GM23248 (cell line): ENCODE measurements around the gene GRID2. TPM values are rescaled to one million over a fixed set of nuclear protein-coding genes. Genes with fewer than 3 reads are reported as not detected.

ENCODE experiments used
- DNase-seq: peaks from one replicate; pipeline ENCODE4 v3.0.0-alpha.2; 2015
- H2AFZ ChIP-seq: fragments of 200-600 bp; sonication (generic); 2 replicates; pipeline ENCODE4 v1.6.1; 2016; ENCODE audit warnings: antibody characterized with exemption
- H3F3A ChIP-seq: fragments of 200-600 bp; sonication (generic); 2 replicates; pipeline ENCODE4 v1.6.1; 2016; ENCODE audit warnings: mild to moderate bottlenecking, antibody characterized with exemption, mixed run types; ENCODE audit not compliant: insufficient read depth
- H3K27ac ChIP-seq: fragments of 200-600 bp; sonication (generic); 2 replicates; pipeline ENCODE4 v1.5.1; 2016; ENCODE audit warnings: mild to moderate bottlenecking
- H3K27me3 ChIP-seq: fragments of 200-600 bp; sonication (generic); replicated peaks from 2 replicates; pipeline ENCODE4 v1.6.1; 2016; ENCODE audit warnings: mild to moderate bottlenecking; ENCODE audit not compliant: insufficient read depth
- H3K36me3 ChIP-seq: fragments of 200-600 bp; sonication (generic); 2 replicates; pipeline ENCODE4 v1.6.1; 2016; ENCODE audit warnings: low read depth, mild to moderate bottlenecking
- H3K4me1 ChIP-seq: fragments of 200-600 bp; sonication (generic); 2 replicates; pipeline ENCODE4 v1.6.1; 2016; ENCODE audit warnings: mild to moderate bottlenecking; ENCODE audit not compliant: insufficient read depth
- H3K4me2 ChIP-seq: fragments of 200-600 bp; sonication (generic); one replicate; pipeline ENCODE4 v1.6.1; 2016; ENCODE audit warnings: mild to moderate bottlenecking; ENCODE audit not compliant: unreplicated experiment
- H3K4me3 ChIP-seq: fragments of 200-600 bp; sonication (generic); 2 replicates; pipeline ENCODE4 v1.5.1; 2016; ENCODE audit warnings: mild to moderate bottlenecking
- H3K79me2 ChIP-seq: fragments of 200-600 bp; sonication (generic); 2 replicates; pipeline ENCODE4 v1.6.1; 2016; ENCODE audit warnings: mild to moderate bottlenecking; ENCODE audit not compliant: insufficient read depth
- H3K9ac ChIP-seq: fragments of 200-600 bp; sonication (generic); 2 replicates; pipeline ENCODE4 v1.6.1; 2016; ENCODE audit warnings: mild to moderate bottlenecking
- H3K9me2 ChIP-seq: fragments of 200-600 bp; sonication (generic); 2 replicates; pipeline ENCODE4 v1.6.1; 2016; ENCODE audit warnings: mixed run types, mild to moderate bottlenecking, moderate library complexity; ENCODE audit not compliant: insufficient read depth
- H3K9me3 ChIP-seq: fragments of 200-600 bp; sonication (generic); one replicate; pipeline ENCODE4 v1.6.1; 2017; ENCODE audit warnings: low read depth
- H4K20me1 ChIP-seq: fragments of 200-600 bp; sonication (generic); 2 replicates; pipeline ENCODE4 v1.6.0; 2016; ENCODE audit not compliant: insufficient read depth
- EZH2 ChIP-seq: fragments of 200-600 bp; sonication (generic); IDR thresholded peaks from 2 replicates; pipeline ENCODE4 v1.6.1; 2018; ENCODE audit warnings: antibody characterized with exemption, mild to moderate bottlenecking; ENCODE audit not compliant: insufficient read depth, poor library complexity, severe bottlenecking
- EZH2phosphoT487 ChIP-seq: fragments of 200-600 bp; sonication (generic); IDR thresholded peaks from 2 replicates; pipeline ENCODE4 v1.6.1; 2018; ENCODE audit warnings: antibody characterized with exemption, moderate library complexity, mild to moderate bottlenecking, low read depth; ENCODE audit not compliant: insufficient read depth
- WGBS, 2 experiments: methylation state at CpG; one replicate each; pipeline ENCODE4 v1.1.6; 2015 to 2017; ENCODE audit warnings: low lambda C conversion rate in 2 of 2, low coverage in 1 of 2; ENCODE audit errors: missing lambda C conversion rate in 2 of 2; 5-methylcytosine and 5-hydroxymethylcytosine counted together
- in situ Hi-C: fragments of 300-500 bp; cut with MboI; formaldehyde crosslinking; loops from 2 replicates; pipeline ENCODE4 v1.15.0; 2020
- polyA plus RNA-seq: library from polyadenylated mRNA; unstranded; fragments of >200 nt; fragmentation: Nextera tagmentation; extraction: Ambion mirVana; gene quantifications from 2 replicates; pipeline ENCODE4 v1.2.1, GENCODE V29; 2016
- total RNA-seq: library from RNA; depleted of rRNA; stranded (reverse); fragments of >200 nt; shearing (Covaris generic); gene quantifications from 2 replicates; pipeline ENCODE4 v1.2.3, GENCODE V29; 2014

Gene GRID2
- total and polyA plus RNA-seq, 2 experiments from 2014 or later = not detected

DNA sequence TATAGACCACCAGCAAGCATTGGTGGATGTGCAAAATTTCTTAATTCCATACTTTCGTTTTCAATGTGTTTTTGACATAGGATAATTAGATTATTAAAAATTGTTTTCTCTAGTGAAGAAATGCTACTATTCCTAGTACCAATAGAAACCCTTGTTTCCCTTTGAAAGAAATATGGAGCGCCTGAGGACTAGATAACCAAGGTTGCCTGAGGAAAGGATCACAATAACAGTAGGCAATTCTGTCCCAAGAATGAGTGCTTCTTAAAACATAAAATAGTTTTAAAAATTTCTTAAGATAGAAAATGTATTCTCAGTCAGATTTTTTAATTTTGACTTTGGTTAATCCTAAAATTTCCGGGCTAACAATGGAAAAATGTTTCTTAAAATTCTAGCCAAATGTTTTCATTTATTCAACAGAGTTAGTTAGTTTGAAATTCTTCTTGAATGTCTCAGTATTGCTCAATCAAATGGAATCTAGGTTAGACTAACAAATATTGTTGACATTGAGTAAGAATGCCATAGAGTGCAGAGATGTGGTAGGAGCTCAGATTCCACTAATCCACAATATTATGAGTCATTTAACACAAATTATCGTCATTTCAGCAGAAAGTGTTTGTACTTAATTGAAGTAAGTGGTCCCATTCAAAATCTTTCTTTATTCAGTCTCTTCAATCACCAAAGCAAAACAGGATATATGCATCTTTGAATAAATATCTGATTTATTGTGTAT lies 666.0 kb downstream of the GRID2 start:
- Histone ChIP-seq H3K36me3 (no peaks in the 10 kb centered on the region), H3K9me2 (0 out of 2 replicates have a peak, but pooled peaks cover 7% of the 10 kb centered on the region), H3K79me2 (no peaks in the 10 kb centered on the region), H3K4me1 (peaks cover 30% of the 10 kb centered on the region), H4K20me1 (no peaks in the 10 kb centered on the region), H3K4me3 (no peak overlapping the region; the same call in 1 of the 2 replicates), H3K27ac (peak overlapping the region; percentile 20; the same call in 1 of the 2 replicates), H3K9me3 (no peaks in the 10 kb centered on the region), H3F3A (peaks cover 13% of the 10 kb centered on the region), H3K27me3 (no peaks in the 10 kb centered on the region; the same call in 1 of the 2 replicates), H3K9ac (no peak overlapping the region), H3K4me2 (peak overlapping the region; percentile 55), H2AFZ (no peak overlapping the region)
- WGBS, 2 experiments = 34 to 37% methylated on average over 4 of the region's 4 CpGs
- DNase-seq = peak; percentile 89
- TF ChIP-seq EZH2 = no peak
- peak; percentile 78; the same call in 1 of the 2 replicates for TF ChIP-seq EZH2phosphoT487
- in situ Hi-C loops = no loop called here

DNA sequence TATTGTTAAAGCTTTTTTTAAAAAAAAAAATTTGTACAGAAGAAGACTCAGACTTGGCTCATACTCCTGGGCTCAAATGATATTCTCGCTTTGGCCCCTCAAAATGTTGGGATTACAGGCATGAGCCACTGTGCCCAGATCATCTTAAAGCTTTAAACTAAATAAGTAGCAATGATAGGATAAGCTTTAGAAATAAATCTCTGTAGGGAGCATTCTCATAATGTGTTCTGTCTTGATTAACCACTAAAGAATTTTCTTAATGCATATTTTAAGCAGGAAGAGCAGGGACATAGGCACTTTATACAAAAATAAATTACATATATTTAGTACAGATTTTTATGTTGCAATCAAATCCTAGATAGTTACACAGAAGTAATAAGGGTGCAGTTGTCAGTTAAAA lies 667.2 kb downstream of the GRID2 start:
- H3K9ac ChIP-seq = no peak overlapping the region
- no peak overlapping the region for H3K27ac ChIP-seq
- no peaks in the 10 kb centered on the region; the same call in 1 of the 2 replicates for H3K27me3 ChIP-seq
- no peak for DNase-seq
- H3K79me2 ChIP-seq = no peaks in the 10 kb centered on the region
- peak overlapping the region; percentile 55 for H3K4me2 ChIP-seq
- peaks cover 30% of the 10 kb centered on the region for H3K4me1 ChIP-seq
- H4K20me1 ChIP-seq = no peaks in the 10 kb centered on the region
- TF ChIP-seq EZH2 (no peak), EZH2phosphoT487 (no peak)
- H3K4me3 ChIP-seq = no peak overlapping the region
- no peaks in the 10 kb centered on the region for H3K36me3 ChIP-seq
- H2AFZ ChIP-seq = no peak overlapping the region
- peaks cover 13% of the 10 kb centered on the region for H3F3A ChIP-seq
- H3K9me2 ChIP-seq = 0 out of 2 replicates have a peak, but pooled peaks cover 7% of the 10 kb centered on the region
- in situ Hi-C loops = no loop called here
- H3K9me3 ChIP-seq = no peaks in the 10 kb centered on the region
- 52 to 72% methylated on average over 1 of the region's 1 CpG for WGBS, 2 experiments

DNA sequence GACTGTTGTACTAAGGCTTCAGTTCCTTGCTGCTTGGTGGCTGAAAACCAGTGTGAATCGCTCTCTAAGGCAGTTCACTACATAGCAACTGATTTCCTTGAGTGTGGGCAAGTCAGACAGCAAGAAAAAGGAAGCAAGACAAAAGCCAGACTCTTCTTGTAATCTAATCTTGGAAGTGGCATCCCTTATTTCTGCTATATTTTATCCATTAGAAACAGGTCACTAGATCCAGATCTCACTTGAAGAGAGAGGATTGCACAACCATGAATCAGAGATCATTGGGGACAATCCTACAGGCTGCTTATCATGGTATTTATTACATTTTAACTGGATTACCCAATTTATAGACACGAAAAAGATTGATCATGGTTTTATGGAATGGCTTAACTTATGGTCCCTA lies 684.5 kb downstream of the GRID2 start:
- no peak for DNase-seq
- 19% methylated on average over 2 of the region's 2 CpGs for WGBS, 2 experiments
- in situ Hi-C loops = no loop called here
- Histone ChIP-seq H3K4me3 (no peak overlapping the region), H3K36me3 (no peaks in the 10 kb centered on the region), H4K20me1 (no peaks in the 10 kb centered on the region), H3K27me3 (no peaks in the 10 kb centered on the region; the same call in 1 of the 2 replicates), H3K4me1 (no peaks in the 10 kb centered on the region), H3K9me2 (no peaks in the 10 kb centered on the region), H3F3A (no peaks in the 10 kb centered on the region), H2AFZ (no peak overlapping the region), H3K79me2 (no peaks in the 10 kb centered on the region), H3K27ac (no peak overlapping the region), H3K9ac (no peak overlapping the region), H3K9me3 (no peaks in the 10 kb centered on the region), H3K4me2 (no peak overlapping the region)
- TF ChIP-seq EZH2 (no peak), EZH2phosphoT487 (no peak)

DNA sequence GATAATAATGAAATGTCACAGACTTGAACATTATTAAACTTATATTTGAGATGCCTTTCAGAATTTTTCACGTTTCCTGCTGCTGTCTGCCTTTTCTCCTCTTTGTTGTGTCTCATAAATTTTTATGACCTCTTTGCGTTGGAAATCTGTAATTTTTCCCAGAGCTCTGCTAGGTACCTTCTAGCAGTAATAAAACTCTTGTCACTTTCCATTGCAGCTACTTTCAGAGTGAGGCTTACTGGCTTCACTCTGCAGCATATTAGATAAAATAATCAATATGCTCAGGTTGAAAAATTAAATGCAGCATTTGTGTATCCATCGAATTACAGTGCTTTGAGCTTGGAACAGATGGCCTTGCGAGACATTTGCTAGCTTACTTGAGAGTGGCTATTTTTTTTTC lies 689.0 kb downstream of the GRID2 start:
- in situ Hi-C loops = no loop called here
- TF ChIP-seq EZH2 = no peak
- no peak for TF ChIP-seq EZH2phosphoT487

More for the DNA sequence above, 689.0 kb downstream of the GRID2 start:
- DNase-seq = no peak
- 26 to 36% methylated on average over 4 of the region's 4 CpGs for WGBS, 2 experiments
- no peaks in the 10 kb centered on the region; the same call in 1 of the 2 replicates for H3K27me3 ChIP-seq
- H3K9ac ChIP-seq = no peak overlapping the region
- H3K79me2 ChIP-seq = no peaks in the 10 kb centered on the region
- no peaks in the 10 kb centered on the region for H3K9me3 ChIP-seq
- no peaks in the 10 kb centered on the region for H3F3A ChIP-seq
- H3K4me2 ChIP-seq = no peak overlapping the region
- H3K36me3 ChIP-seq = no peaks in the 10 kb centered on the region
- no peak overlapping the region for H2AFZ ChIP-seq
- H4K20me1 ChIP-seq = no peaks in the 10 kb centered on the region
- no peaks in the 10 kb centered on the region for H3K4me1 ChIP-seq
- no peak overlapping the region for H3K4me3 ChIP-seq
- H3K9me2 ChIP-seq = no peaks in the 10 kb centered on the region
- H3K27ac ChIP-seq = no peak overlapping the region
